ENCODE data around the gene ZNF784. TPM values are rescaled to one million over a fixed set of nuclear protein-coding genes. Genes with fewer than 3 reads are reported as not detected.

The ZNF784 gene
- total and polyA plus RNA-seq, 10 of the 15 experiments (the other 5 are each of a cell fraction or from before 2014, with no cell fraction given): 0.10 to 5.2 (median 1.8) TPM

GRCh38 chr19:55581823-55582223 lies 42.5 kb downstream of the ZNF784 start:
- WGBS (ENCODE audit: insufficient coverage, insufficient replicate concordance, low lambda C conversion rate, missing lambda C conversion rate): 62% methylated on average over 5 of the region's 6 CpGs
- peaks cover 0 to 3% of the 10 kb centered on the region in 2 experiments; a peak in 1 of 4 replicates for H3K36me3 ChIP-seq (ENCODE audit: control insufficient read depth in 2 of 2, insufficient read depth in 2 of 2, low read length in 1 of 2)
- peak; percentile 18 for FAIRE-seq
- BruUV-seq (replicated peaks): no TSS peak
- TF ChIP-seq EED (IDR thresholded peaks at IDR 0.05; ENCODE audit: low read depth): no peak
- TF ChIP-seq NBN (IDR thresholded peaks at IDR 0.05): no peak
- TF ChIP-seq TCF12 (IDR thresholded peaks at IDR 0.05; ENCODE audit: low read depth, low read length): no peak
- TF ChIP-seq IRF4 (IDR thresholded peaks at IDR 0.05; ENCODE audit: low read depth, low read length): no peak
- TF ChIP-seq BCL3 (IDR thresholded peaks at IDR 0.05; ENCODE audit: borderline replicate concordance, insufficient read depth, low read depth, low read length, poor library complexity, severe bottlenecking): no peak
- TF ChIP-seq IRF3 (IDR thresholded peaks at IDR 0.05): no peak
- TF ChIP-seq TARDBP (IDR thresholded peaks at IDR 0.05; ENCODE audit: borderline replicate concordance): no peak
- TF ChIP-seq CREB1 (IDR thresholded peaks at IDR 0.05; ENCODE audit: low read depth): no peak
- TF ChIP-seq ZBTB40 (IDR thresholded peaks at IDR 0.05; ENCODE audit: borderline replicate concordance): no peak
- TF ChIP-seq RCOR1 (conservative IDR thresholded peaks at IDR 0.05; ENCODE audit: low read depth, low read length): no peak
- no peak for TF ChIP-seq ZNF207 (IDR thresholded peaks at IDR 0.05; ENCODE audit: borderline replicate concordance)
- no peak for ATAC-seq
- intact Hi-C loops (cut with micrococcal nuclease; ENCODE audit: unreplicated experiment): no loop called here
- RAD21 ChIA-PET (ENCODE audit: unreplicated experiment): interaction anchor here (1.3 kb wide), 1 partner anchor 18 kb away, joined by 4 read pairs; the partner anchor contains the start of gene FIZ1
- H3K4me2 ChIP-seq (ENCODE audit: control insufficient read depth, insufficient read depth): peak overlapping the region; percentile 56; the same call in 1 of the 2 replicates
- CTCF ChIA-PET: interaction anchor here (1.1 to 2.3 kb wide), 3 partner anchors 24 to 73 kb away, joined by 3 to 5 read pairs (median 5); partner anchors contain the start of gene ZNF865
- SMC1A ChIA-PET (ENCODE audit: uncharacterized antibody, unreplicated experiment): no interaction called here
- no peaks in the 10 kb centered on the region for H4K20me1 ChIP-seq (ENCODE audit: control insufficient read depth, insufficient read depth)
- no peak overlapping the region for H3K4me3 ChIP-seq
- no peak overlapping the region for H3K9ac ChIP-seq (ENCODE audit: control insufficient read depth, insufficient read depth, low read length)
- H3K9me3 ChIP-seq (replicated peaks; ENCODE audit: control insufficient read depth, insufficient read depth, low read length): no peaks in the 10 kb centered on the region
- H3K79me2 ChIP-seq (ENCODE audit: control insufficient read depth, insufficient read depth, low read length): peaks cover 11% of the 10 kb centered on the region
- H3K4me1 ChIP-seq (ENCODE audit: control insufficient read depth, insufficient read depth, low read length): peaks cover 4% of the 10 kb centered on the region
- in situ Hi-C loops (cut with MboI): no loop called here
- H2AFZ ChIP-seq (ENCODE audit: control insufficient read depth, low read depth, low read length): no peak overlapping the region
- H3K27me3 ChIP-seq (replicated peaks in 1 of 2; ENCODE audit: control insufficient read depth in 2 of 2, insufficient read depth in 2 of 2, low read length in 1 of 2): no peaks in the 10 kb centered on the region
- no peak overlapping the region for H3K27ac ChIP-seq (ENCODE audit: control insufficient read depth, insufficient read depth)
- DNase-seq (ENCODE audit: low read depth, low spot score): no peak
- POLR2A ChIA-PET: interaction anchor here (0.5 to 1.5 kb wide), 4 partner anchors 17 to 52 kb away, joined by 3 to 5 read pairs (median 4); partner anchors contain the start of gene FIZ1
